HFFc6 (cell line): ENCODE measurements around the gene SREK1. TPM values are rescaled to one million over a fixed set of nuclear protein-coding genes. Genes with fewer than 3 reads are reported as not detected.

Experiments
- DNase-seq: peaks from one replicate; pipeline ENCODE4 v3.0.0-alpha.2; 2018
- H3K27ac Mint-ChIP-seq: 2 replicates; pipeline ENCODE4 v1.8.0; 2020; ENCODE audit warnings: mild to moderate bottlenecking, mixed read lengths
- H3K27me3 Mint-ChIP-seq: 2 replicates; pipeline ENCODE4 v1.8.0; 2021; ENCODE audit warnings: mild to moderate bottlenecking, moderate library complexity, mixed read lengths; ENCODE audit not compliant: insufficient read depth
- H3K36me3 Mint-ChIP-seq: 2 replicates; pipeline ENCODE4 v1.8.0; 2021; ENCODE audit warnings: low read depth, mixed read lengths
- H3K4me1 Mint-ChIP-seq: 2 replicates; pipeline ENCODE4 v1.8.0; 2020; ENCODE audit warnings: low read depth, mixed read lengths
- H3K4me3 Mint-ChIP-seq: 2 replicates; pipeline ENCODE4 v1.8.0; 2020; ENCODE audit warnings: mild to moderate bottlenecking, moderate library complexity, mixed read lengths
- H3K9me3 Mint-ChIP-seq: 2 replicates; pipeline ENCODE4 v1.8.0; 2020; ENCODE audit warnings: mild to moderate bottlenecking, mixed read lengths
- CTCF ChIP-seq: fragments of 200-600 bp; sonication (generic); IDR thresholded peaks from 2 replicates; pipeline ENCODE4 v1.5.0; 2021; ENCODE audit warnings: antibody characterized with exemption, mild to moderate bottlenecking
- long read RNA-seq: library from polyadenylated mRNA; unstranded; transcript quantifications from one replicate; pipeline ENCODE4 v2.0.0, GENCODE V29; 2019
- total RNA-seq, 6 experiments: library from RNA; stranded (reverse); fragmentation: NEBNext Ultra II Directional; extraction: Animal tissue kit (Norgen Biotek cat#: 25700); gene quantifications; 2 replicates in 1 of 6; 3 replicates in 5 of 6; pipeline ENCODE4 v1.2.3, GENCODE V29; 2021

Gene SREK1
- 10 to 100 TPM; 32.4 to 39.7 (median 37.0) TPM for total RNA-seq
- long read RNA-seq, partial matches to known transcripts: 44 of 51 reads
- long read RNA-seq, other reads (novel, unspliced or antisense): 4 of 51 reads

- H3K36me3 Mint-ChIP-seq: peaks cover 12% of the 10 kb centered on the region; the same call in 1 of the 2 replicates
- H3K4me1 Mint-ChIP-seq: peaks cover 29% of the 10 kb centered on the region
- peak within 1 kb of the TSS; percentile 98 for H3K27ac Mint-ChIP-seq
- DNase-seq: peak; percentile 89
- H3K9me3 Mint-ChIP-seq: no peaks in the 10 kb centered on the region
- peak within 1 kb of the TSS; percentile 97 for H3K4me3 Mint-ChIP-seq
- peaks cover 6% of the 10 kb centered on the region for H3K27me3 Mint-ChIP-seq
- TF ChIP-seq CTCF: no peak
Measured at GRCh38 chr5:66144074-66144833, at the start of gene SREK1. SREK1 (plus strand) TSS chr5:66144300; CDS start chr5:66144377, 77 bp downstream.

DNA sequence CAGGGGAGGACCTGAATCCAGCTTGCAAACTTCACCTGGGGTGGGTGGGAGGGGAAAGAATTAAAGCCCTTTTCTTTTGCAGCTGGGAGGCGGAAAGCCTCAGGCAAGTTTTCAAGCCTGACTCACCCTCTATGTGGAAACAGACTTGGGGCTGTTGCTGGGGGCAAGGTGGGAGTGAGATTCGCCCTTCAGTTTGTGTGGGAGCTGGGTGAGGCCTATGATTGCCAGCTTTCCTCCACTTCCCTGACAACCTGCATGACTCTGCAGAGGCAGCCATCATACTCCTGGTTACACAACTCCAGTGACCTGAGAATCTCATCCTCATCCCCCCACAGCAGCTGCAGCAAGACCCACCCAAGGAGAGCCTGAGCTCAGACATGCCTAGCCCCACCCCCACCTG lies 43.2 kb upstream of the SREK1 start:
- H3K27me3 Mint-ChIP-seq: peaks cover 48% of the 10 kb centered on the region
- DNase-seq: no peak
- no peaks in the 10 kb centered on the region for H3K4me1 Mint-ChIP-seq
- TF ChIP-seq CTCF: no peak
- H3K4me3 Mint-ChIP-seq: no peak overlapping the region
- H3K9me3 Mint-ChIP-seq: peaks cover 84% of the 10 kb centered on the region
- H3K27ac Mint-ChIP-seq: peak overlapping the region; percentile 9; the same call in 1 of the 2 replicates
- peaks cover 85% of the 10 kb centered on the region for H3K36me3 Mint-ChIP-seq

- Mint-ChIP-seq H3K36me3 (peaks cover 29% of the 10 kb centered on the region), H3K4me3 (no peak overlapping the region), H3K4me1 (peaks cover 10% of the 10 kb centered on the region), H3K27ac (peak overlapping the region; percentile 72), H3K9me3 (peaks cover 49% of the 10 kb centered on the region), H3K27me3 (peaks cover 3% of the 10 kb centered on the region; the same call in 1 of the 2 replicates)
- TF ChIP-seq CTCF: no peak
- peak; percentile 80 for DNase-seq
Measured at GRCh38 chr5:66113160-66113559, 30.9 kb upstream of the SREK1 start.

DNA sequence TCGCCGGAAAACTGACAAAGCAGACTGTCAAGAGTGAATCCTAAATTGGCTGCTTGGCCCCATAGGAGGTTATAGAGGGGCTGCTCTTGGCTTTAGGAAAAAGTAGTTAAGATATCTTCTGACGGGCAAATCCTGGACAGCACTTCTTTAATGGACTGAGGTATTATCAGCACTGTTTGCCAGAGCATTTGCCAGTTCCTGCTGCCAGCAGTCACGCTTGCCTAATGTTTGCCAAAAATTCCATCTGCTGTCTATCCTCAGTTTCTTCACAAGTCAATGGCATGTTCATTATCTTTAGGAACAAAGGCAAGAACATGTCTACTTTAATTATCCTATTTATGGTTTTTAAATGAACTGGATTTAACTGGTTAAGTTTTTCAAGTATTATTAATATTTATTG lies 25.8 kb upstream of the SREK1 start:
- peaks cover 7% of the 10 kb centered on the region for H3K36me3 Mint-ChIP-seq
- no peak overlapping the region for H3K27ac Mint-ChIP-seq
- H3K4me3 Mint-ChIP-seq: no peak overlapping the region
- H3K9me3 Mint-ChIP-seq: peaks cover 7% of the 10 kb centered on the region
- H3K27me3 Mint-ChIP-seq: peaks cover 4% of the 10 kb centered on the region
- DNase-seq: no peak
- TF ChIP-seq CTCF: no peak
- H3K4me1 Mint-ChIP-seq: peaks cover 10% of the 10 kb centered on the region

DNA sequence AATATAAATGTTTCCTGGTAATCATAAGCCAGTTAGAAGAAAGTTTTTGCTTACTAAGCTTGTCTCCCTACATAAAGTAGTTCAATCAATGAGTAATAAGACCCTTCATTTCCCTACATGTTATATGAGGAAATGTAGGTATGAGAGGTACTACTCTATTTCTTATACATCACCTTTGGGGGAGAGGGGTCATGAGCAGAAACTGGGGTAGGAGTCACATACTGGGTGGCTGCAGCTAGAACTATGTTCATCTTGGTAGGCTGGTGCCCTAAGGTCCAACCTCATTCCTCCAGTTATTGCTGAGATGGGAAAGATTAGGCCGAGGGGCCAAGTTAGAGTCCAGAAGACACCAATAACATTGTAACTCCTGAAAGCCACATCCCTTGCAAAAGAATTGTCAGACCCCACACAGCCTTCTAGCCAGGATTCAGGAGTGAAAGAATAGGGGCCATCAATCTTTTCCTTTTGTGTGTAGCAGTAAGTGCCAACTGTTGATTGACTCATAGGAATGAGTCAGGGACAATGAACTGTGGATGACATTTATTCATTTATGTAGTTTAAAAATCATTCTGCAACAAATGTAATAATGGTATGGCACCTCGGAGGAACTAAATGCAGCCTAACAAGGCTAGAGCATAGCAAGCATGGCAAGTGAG lies 21.6 kb upstream of the SREK1 start:
- TF ChIP-seq CTCF: no peak
- Mint-ChIP-seq H3K4me3 (no peak overlapping the region), H3K36me3 (peaks cover 7% of the 10 kb centered on the region), H3K27me3 (peaks cover 1% of the 10 kb centered on the region; the same call in 1 of the 2 replicates), H3K9me3 (peaks cover 4% of the 10 kb centered on the region), H3K4me1 (peaks cover 10% of the 10 kb centered on the region), H3K27ac (no peak overlapping the region)
- no peak for DNase-seq
